Gastroesophageal sphincter (tissue), 3 donors: ENCODE results near the gene ASGR2.

Source experiments
- CTCF ChIP-seq, 4 experiments: fragments of 200-600 bp in 2 of 4; fragments of 450-650 bp in 2 of 4; sonication (generic) in 1 of 4; IDR thresholded peaks; one replicate each; pipeline ENCODE4 v1.5.1; 2017 to 2019; ENCODE audit warnings: antibody characterized with exemption in 4 of 4, mild to moderate bottlenecking in 2 of 4, moderate library complexity in 2 of 4
- POLR2A ChIP-seq, 2 donors: fragments of 450-650 bp; IDR thresholded peaks; one replicate each; pipeline ENCODE4 v1.6.1; 2017; ENCODE audit warnings: antibody characterized with exemption in 2 of 2, mild to moderate bottlenecking in 2 of 2, moderate library complexity in 1 of 2

- TF ChIP-seq POLR2A (IDR thresholded peaks at IDR 0.05): no peak
- TF ChIP-seq CTCF (IDR thresholded peaks at IDR 0.05): no peak
Observed at GRCh38 chr17:7107795-7108559, 6.6 kb downstream of the ASGR2 start.
